Liver (tissue), 3 donors: ENCODE data around the gene UNCX.

Experiments used
- ATF3 ChIP-seq: IDR thresholded peaks from 2 replicates; pipeline ENCODE4 v1.6.1; 2016; ENCODE audit warnings: antibody characterized with exemption
- CTCF ChIP-seq: fragments of 150-350 bp; IDR thresholded peaks from 2 replicates; pipeline ENCODE4 v1.5.1; 2017; ENCODE audit warnings: improper control_type of control experiment, low read depth, low read length; ENCODE audit not compliant: missing input control
- EGR1 ChIP-seq, 2 donors: IDR thresholded peaks; 2 replicates each; pipeline ENCODE4 v1.6.1; 2016 to 2018; ENCODE audit warnings: antibody characterized with exemption in 2 of 2, low read depth in 2 of 2
- RAD21 ChIP-seq, 2 donors: IDR thresholded peaks; 2 replicates each; pipeline ENCODE4 v1.6.1; 2016; ENCODE audit warnings: antibody characterized with exemption in 2 of 2, mild to moderate bottlenecking in 2 of 2
- YY1 ChIP-seq: IDR thresholded peaks from 2 replicates; pipeline ENCODE4 v1.6.1; 2016; ENCODE audit warnings: antibody characterized with exemption, mild to moderate bottlenecking
- donor health status: healthy.
- donor health status: healthy.

DNA sequence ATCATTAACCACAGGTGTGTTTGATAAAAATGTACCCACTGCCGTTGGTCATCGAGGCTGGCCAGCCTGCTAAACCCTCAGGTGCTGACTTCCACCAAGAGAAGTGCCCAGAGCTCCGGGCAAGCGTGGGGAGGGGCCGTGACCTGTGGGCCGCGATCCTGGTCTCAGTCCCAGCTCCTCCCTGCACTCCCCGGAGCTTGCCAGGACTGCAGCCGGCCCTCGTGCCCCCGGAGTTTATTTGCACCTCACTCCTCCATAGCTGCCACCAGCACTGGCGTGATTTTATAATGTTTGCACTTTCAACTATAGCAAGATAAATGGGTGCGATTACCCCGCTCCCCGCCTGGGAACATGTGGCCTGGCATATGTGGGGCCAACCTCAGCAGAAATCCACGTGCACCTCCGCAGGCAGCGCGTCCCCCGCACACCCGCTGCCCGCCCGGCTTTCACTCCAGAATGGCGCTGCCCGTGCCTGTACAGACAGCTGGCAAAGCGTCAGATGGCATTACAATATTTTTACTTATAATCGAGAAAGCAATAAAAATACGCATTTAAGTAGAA is 30.8 kb downstream of the UNCX start:
- TF ChIP-seq RAD21 (IDR thresholded peaks at IDR 0.05) (no peak), CTCF (no peak), EGR1 (IDR thresholded peaks at IDR 0.05; ENCODE audit: low read depth in 2 of 2) (no peak), ATF3 (no peak), YY1 (no peak)
